T-helper 2 cell (primary cell): Measurements from ENCODE around the gene GBF1.

ENCODE experiments used
- DNase-seq, 5 experiments: peaks; one replicate each; pipeline versions ENCODE4 v3.0.0 to v3.0.0-alpha.2; 2012 to 2022

Gene GBF1

GRCh38 chr10:102425444-102425843 is 180.1 kb downstream of the GBF1 start:
- no peak for DNase-seq

- no peak for DNase-seq
Observed at GRCh38 chr10:102426803-102427287, 181.5 kb downstream of the GBF1 start.

- DNase-seq = no peak
Observed at GRCh38 chr10:102429468-102429867, 184.1 kb downstream of the GBF1 start.

- no peak for DNase-seq
Observed at GRCh38 chr10:102431452-102432124, 186.3 kb downstream of the GBF1 start.
